HG02870 (cell line): Measurements from ENCODE around the gene PRDM1.

Source experiments
- ATAC-seq: cut with Tn5 transposase; IDR thresholded peaks from one replicate; pipeline ENCODE4 v1.9.1; 2021; ENCODE audit warnings: mild to moderate bottlenecking, moderate library complexity; ENCODE audit not compliant: unreplicated experiment

The PRDM1 gene

DNA sequence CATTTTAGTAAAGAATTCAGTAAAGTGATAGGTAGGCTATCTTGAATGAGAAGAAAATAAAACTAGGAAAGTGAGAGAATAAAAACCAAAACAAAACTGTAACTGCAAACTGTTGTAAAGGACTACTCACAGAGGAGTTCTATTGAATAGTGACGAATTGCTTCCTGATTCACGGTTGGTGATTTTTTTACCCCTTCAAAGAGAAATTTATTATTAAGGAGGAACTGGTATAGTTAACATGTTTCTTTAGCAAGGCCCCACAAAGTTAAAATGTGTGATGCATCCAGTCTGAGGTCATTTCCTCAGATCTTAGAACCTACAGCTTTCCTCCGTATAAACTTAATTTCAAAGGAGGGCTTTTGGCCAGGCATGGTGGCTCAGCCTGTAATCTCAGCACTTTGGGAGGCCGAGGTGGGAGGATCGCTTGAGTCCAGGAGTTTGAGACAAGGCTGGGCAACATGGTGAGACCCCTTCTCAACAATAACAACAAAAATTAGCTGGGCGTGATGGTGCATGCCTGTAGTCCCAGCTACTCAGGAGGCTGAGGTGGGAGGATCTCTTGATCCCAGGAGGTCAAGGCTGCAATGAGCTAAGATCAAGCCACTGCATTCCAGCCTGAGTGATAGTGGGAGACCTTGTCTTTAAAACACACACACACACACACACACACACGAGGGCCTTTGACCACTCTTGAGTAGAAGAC, 8.3 kb downstream of the PRDM1 start:
- no peak for ATAC-seq

DNA sequence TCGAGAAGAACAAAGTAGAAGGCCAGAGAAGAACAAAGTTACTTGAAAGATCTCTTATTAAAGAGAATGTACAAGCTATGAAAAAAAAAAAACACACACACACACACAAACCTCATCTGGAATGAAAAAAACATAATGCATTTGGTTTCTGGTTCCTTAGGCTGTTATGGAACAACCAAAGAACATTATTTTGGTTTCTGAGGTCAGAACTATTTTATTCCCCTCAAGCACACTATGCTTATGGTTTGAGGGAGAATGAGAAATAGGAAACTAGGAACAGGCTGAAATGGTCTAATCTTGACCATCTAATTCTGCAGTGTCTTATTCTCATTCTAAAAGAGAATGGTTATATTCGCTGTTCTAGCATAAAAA, 8.8 kb downstream of the PRDM1 start:
- ATAC-seq: no peak

DNA sequence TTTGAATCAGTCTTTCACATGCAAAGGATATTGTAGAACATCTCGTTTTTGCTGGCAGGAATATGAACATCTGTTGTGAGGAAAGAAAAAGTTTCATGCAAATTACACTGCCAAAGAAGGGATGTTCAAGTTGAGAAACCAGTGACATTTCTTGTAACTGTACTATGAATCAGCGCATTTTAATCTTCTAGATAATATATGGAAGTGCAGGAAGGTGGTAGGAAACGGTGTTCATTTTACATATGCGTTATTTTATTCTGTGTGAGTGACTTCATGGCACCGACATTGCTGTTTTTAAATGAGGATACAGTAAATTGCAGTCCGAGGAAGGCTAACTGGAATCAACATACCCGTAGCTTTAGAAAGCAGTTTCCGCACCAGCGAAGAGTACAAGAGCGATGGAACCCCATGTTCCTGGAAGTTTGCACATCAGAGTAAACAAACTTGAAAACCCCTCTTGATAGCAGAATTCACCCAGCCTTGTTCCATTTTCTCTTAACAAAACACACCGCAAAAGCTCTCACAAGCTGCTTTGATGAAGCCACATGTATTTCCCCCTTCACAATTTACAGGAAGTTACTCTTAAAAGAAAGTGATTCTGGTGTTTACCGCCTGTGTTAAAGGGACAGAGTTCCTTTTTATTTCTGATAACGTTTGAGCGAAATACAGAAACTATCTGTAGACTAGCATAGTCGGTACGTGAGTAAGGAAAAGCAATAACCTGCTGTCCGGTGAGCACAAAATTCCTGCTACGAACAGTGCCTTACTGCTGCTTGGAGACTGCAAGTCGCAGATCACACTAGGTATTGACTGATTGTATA, 11.5 kb downstream of the PRDM1 start:
- ATAC-seq: peak; percentile 38

DNA sequence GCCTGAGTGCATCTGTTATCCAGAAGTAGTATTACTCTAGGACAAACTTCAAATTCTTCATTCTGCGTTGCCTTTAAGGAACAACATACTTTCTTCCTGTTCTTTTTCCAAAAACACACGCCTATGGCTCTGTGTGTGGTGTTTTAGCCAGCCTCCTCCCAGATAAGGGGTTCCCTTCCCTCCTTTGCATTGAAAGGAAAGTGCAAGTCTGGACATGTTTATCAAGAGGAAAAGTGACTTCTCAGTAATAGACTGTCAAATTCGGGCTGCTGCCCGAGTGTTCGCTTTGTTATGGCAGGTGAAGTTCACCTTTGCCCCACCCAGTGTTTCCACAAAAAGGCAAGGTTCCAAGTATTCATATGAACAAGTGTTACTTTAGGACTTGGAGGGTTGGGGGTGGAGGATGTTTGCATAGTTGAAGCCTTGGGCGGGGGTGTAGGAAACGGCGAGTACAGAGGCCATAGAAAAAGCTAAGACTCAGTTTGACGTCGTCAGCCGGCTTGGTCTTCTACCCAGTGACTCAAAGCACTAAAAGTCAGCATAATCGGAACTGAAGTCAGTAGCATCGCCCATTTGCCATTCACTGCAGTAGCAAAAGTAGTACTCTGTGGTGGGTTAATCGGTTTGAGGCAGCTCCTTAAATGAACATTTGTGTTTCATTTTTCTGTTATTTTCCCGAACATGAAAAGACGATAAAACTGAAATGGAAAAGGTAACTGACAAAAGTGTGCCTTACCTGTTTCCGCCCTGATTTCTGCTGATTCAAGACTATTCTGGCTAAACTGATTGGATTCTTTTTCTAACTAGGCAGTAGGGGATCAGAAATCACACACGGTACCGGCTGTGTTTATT, 12.5 kb downstream of the PRDM1 start:
- ATAC-seq: peak; percentile 36

DNA sequence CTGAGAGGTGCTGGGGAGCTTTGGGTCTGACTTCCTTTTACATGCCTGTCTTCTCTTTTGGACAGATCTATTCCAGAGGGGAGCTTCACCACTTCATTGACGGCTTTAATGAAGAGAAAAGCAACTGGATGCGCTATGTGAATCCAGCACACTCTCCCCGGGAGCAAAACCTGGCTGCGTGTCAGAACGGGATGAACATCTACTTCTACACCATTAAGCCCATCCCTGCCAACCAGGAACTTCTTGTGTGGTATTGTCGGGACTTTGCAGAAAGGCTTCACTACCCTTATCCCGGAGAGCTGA, 13.1 kb downstream of the PRDM1 start:
- no peak for ATAC-seq

DNA sequence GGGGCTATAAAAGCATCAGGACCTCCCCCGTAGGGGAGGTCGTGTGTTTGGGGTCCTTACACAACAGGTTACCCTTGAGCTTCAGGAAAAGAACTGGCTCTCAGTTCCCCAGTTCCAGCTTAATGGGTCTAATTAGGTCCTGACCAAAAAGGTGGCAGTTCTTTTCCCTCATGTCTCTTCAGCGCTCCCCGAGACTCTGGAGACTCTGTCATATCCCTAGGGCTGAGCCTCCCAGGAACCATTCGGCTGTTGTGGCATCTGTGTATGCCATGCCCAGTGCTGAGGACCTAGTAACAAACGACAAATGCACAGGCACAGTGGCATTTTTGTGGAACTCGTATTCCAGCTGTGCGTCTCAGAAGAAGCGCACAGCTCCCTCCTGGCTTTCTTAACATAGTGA, 14.6 kb downstream of the PRDM1 start:
- ATAC-seq: no peak

DNA sequence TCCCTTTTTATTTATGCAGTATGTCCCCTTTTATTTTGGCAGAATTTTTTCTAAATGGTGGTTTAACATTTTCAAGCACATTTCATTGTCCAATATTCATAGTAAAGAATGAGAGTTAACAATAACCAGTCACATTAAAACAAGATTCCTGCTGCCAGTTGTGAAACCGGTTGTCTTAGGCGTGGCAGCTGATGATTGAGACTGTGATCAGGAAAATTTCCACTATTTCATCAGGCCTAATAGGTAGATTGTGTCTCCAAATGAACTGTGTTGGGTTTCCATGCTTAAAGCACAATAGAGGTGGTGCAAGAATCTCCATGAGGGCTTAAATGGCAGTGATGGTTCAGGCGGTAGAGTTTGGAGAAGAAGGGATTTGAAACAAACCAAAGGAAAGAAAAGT, 15.3 kb downstream of the PRDM1 start:
- no peak for ATAC-seq

DNA sequence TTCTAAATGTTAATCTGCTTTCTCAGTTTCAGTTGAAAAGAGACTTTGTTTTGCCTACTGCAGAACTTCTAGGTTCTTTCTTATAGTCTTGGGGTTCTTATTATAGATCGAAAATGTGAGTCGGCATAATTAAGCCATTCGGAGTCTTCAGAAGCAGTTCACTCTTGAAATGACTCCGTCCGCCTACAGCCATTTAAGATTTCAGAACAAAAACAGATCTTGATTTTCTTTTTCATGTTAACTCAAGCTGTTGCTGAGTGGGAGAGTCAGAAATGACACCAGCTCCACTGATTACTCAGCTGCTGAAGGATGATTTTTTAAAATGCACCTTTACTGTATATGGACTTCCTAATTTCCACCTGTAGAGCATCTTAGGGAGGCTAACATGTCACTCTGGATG, 15.9 kb downstream of the PRDM1 start:
- peak; percentile 63 for ATAC-seq

DNA sequence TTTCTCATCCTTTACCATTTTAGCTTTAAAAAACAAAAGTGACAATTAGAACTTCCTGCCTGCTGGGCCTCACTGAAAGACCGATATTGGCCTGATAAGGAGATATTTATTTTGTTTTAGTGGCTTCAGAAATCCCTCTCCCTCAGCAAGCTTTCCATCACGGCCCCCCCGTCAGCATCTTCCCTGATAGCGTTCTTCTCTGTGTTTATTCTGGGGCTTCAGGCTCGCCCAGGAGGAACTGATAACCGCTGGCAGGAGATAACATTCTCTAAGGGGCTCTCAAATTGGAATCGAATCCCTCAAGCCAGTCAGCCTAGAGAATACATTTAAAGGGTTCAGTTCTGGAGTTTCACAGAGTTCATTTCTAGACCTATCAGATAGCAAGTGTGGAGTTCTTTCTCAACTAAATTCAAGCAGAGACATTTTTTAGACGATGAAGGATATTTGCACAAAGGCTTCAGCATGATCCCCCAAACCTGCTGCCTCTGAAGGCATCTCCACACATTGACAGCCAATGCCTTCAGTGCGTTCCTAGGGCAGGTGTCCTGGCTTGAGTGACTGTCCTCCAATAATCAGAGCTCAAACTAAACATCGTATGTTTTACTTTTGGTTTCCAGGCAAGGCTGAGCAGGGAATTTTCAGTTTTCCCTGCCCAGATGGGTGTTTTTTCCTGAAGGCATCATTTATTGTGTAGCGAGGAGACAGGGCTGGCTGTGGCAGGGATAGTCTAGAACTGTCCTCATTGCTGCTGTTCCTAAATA, 17.0 kb downstream of the PRDM1 start:
- ATAC-seq: no peak

DNA sequence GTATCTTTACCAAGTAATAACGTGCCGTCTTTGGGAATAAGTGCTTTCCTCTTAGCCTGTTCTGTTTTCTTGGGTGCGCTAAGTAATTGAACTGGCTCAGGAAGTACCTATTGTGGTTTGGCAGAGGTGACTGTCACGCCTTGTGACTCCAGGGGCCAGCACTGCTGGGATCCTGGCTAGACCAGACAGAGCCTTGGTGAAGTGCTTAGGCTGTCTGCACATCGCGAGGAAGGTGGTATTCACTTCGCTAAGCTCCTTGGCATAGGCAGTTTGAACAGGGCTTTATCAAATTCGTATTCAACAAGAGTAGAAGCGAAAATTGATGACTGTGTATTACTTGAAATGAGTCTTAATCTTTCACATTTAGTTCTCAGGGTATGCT, 17.6 kb downstream of the PRDM1 start:
- no peak for ATAC-seq

DNA sequence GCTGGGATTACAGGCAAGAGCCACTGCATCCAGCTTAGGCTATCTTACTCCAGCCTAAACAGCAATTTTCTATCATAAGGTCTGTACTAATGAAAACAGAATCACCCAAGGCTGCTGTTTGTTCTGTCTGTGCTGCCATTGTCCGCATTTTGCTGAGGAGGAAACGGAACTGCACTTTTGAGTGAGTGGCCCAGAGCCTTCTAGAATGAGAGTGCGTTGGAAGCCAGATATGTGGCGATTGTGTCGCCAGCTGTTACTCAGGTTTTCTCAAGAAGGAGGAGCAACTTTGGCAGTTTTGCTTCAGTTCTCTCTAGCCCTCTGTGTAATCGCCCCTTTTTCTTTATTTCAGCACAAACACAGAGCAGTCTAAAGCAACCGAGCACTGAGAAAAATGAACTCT, 18.3 kb downstream of the PRDM1 start:
- no peak for ATAC-seq

DNA sequence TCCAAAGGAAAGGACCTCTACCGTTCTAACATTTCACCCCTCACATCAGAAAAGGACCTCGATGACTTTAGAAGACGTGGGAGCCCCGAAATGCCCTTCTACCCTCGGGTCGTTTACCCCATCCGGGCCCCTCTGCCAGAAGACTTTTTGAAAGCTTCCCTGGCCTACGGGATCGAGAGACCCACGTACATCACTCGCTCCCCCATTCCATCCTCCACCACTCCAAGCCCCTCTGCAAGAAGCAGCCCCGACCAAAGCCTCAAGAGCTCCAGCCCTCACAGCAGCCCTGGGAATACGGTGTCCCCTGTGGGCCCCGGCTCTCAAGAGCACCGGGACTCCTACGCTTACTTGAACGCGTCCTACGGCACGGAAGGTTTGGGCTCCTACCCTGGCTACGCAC, 18.8 kb downstream of the PRDM1 start:
- ATAC-seq: no peak

DNA sequence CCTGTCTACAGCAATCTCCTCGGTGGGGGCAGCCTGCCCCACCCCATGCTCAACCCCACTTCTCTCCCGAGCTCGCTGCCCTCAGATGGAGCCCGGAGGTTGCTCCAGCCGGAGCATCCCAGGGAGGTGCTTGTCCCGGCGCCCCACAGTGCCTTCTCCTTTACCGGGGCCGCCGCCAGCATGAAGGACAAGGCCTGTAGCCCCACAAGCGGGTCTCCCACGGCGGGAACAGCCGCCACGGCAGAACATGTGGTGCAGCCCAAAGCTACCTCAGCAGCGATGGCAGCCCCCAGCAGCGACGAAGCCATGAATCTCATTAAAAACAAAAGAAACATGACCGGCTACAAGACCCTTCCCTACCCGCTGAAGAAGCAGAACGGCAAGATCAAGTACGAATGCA, 19.4 kb downstream of the PRDM1 start:
- ATAC-seq: no peak

DNA sequence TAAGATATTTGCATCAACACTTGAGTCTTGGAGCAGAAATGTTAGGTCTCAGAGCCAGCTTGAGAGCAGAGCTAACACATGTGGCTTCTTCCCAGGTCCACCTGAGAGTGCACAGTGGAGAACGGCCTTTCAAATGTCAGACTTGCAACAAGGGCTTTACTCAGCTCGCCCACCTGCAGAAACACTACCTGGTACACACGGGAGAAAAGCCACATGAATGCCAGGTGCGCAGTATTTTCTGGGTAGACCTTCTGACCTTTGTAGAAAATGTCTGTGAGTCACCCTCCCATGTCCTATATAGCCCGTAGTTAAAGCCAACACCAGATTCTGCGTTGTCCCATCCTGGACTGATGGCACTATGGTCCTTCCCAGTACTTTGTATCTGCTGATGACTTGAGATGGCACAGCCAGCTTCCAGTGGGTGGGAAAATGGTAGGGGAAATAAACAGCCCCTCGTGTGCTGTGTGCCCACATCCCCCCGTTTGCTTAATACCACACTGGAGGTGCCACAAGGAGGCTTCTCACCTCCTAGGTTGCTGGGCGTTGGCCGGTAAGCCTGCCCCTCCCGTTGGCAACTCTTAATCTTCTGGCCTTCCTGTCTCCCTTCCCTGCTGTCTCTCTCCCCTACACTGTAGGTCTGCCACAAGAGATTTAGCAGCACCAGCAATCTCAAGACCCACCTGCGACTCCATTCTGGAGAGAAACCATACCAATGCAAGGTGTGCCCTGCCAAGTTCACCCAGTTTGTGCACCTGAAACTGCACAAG, 20.3 kb downstream of the PRDM1 start:
- no peak for ATAC-seq

DNA sequence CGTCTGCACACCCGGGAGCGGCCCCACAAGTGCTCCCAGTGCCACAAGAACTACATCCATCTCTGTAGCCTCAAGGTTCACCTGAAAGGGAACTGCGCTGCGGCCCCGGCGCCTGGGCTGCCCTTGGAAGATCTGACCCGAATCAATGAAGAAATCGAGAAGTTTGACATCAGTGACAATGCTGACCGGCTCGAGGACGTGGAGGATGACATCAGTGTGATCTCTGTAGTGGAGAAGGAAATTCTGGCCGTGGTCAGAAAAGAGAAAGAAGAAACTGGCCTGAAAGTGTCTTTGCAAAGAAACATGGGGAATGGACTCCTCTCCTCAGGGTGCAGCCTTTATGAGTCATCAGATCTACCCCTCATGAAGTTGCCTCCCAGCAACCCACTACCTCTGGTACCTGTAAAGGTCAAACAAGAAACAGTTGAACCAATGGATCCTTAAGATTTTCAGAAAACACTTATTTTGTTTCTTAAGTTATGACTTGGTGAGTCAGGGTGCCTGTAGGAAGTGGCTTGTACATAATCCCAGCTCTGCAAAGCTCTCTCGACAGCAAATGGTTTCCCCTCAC, 21.0 kb downstream of the PRDM1 start:
- peak; percentile 36 for ATAC-seq

DNA sequence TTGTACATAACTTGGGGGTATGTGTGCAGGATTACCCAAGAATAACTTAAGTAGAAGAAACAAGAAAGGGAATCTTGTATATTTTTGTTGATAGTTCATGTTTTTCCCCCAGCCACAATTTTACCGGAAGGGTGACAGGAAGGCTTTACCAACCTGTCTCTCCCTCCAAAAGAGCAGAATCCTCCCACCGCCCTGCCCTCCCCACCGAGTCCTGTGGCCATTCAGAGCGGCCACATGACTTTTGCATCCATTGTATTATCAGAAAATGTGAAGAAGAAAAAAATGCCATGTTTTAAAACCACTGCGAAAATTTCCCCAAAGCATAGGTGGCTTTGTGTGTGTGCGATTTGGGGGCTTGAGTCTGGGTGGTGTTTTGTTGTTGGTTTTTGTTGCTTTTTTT, 22.0 kb downstream of the PRDM1 start:
- ATAC-seq: no peak

DNA sequence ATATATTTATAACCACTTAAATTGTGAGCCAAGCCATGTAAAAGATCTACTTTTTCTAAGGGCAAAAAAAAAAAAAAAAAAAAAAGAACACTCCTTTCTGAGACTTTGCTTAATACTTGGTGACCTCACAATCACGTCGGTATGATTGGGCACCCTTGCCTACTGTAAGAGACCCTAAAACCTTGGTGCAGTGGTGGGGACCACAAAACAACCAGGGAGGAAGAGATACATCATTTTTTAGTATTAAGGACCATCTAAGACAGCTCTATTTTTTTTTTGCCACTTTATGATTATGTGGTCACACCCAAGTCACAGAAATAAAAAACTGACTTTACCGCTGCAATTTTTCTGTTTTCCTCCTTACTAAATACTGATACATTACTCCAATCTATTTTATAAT, 22.9 kb downstream of the PRDM1 start:
- ATAC-seq: no peak

DNA sequence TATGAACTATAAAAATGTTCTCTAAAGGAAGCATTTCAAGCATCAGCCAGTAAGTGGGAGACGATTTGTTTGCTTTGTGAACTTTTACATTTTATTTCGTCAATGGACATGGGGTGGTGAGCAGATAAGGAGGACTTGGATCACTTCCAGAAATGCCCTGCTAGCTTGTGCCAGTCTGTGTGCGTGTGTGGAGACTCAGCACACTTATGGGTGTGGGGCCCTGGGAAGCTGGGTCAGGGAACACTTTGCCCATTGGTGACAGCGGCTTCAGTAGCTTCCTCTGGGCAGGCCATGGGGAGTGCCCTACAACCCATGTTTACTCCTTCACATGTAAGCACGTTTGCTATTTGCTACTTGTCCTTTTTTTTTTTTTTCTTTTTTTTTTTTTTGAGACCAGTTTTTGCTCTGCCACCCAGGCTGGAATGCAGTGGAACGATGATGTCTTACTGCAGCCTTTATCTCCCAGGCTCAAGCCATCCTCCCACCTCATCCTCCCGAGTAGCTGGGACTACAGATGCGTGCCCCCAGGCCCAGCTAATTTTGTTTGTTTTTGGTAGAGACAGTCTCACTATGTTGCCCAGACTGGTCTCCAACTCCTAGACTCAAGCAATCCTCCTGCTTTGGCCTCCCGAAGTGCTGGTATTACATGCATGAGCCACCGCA, 24.2 kb downstream of the PRDM1 start:
- no peak for ATAC-seq

DNA sequence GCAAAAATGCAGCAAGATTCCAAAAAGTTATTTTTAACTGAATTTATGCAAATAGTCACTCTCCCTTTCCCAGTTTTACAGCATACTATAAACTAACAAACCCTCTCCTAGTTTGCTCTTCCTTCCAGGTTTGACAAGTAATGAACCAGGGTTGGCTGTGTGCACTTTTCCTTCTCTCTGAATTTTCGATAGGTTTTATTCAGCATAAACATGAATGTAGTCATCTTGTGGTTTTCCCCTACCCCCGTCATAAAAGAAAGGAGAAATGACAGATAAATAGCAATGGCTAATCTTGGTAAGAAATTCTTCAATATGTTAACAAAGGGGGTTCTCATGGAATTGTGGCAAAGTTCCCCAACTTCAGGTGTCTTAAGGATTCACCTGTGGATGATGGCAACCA, 26.3 kb downstream of the PRDM1 start:
- ATAC-seq: no peak
